Measurements from ENCODE around the gene UGT1A8. TPM values are rescaled to one million over a fixed set of nuclear protein-coding genes. Genes with fewer than 3 reads are reported as not detected.
"Not testable (repeated sequence)": the region's sequence is repeated elsewhere in the genome, so short reads cannot be mapped to it uniquely, and the experiment has no call there.

Gene UGT1A8
- total RNA-seq, 1 donor from 2014 or later = under 0.01 TPM

- TF ChIP-seq, protein P1, sequence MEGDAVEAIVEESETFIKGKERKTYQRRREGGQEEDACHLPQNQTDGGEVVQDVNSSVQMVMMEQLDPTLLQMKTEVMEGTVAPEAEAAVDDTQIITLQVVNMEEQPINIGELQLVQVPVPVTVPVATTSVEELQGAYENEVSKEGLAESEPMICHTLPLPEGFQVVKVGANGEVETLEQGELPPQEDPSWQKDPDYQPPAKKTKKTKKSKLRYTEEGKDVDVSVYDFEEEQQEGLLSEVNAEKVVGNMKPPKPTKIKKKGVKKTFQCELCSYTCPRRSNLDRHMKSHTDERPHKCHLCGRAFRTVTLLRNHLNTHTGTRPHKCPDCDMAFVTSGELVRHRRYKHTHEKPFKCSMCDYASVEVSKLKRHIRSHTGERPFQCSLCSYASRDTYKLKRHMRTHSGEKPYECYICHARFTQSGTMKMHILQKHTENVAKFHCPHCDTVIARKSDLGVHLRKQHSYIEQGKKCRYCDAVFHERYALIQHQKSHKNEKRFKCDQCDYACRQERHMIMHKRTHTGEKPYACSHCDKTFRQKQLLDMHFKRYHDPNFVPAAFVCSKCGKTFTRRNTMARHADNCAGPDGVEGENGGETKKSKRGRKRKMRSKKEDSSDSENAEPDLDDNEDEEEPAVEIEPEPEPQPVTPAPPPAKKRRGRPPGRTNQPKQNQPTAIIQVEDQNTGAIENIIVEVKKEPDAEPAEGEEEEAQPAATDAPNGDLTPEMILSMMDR (IDR thresholded peaks at IDR 0.05; ENCODE audit: insufficient read depth, low read length, severe bottlenecking) = no peak
- FAIRE-seq (peak; percentile 28), DNase-seq (ENCODE audit: low read depth) (no peak)
- Histone ChIP-seq H3K4me3 (ENCODE audit: low read depth, low read length) (no peak overlapping the region), H3K36me3 (ENCODE audit: control insufficient read depth, insufficient read depth, low read length) (peaks cover 1% of the 10 kb centered on the region), H3K27me3 (ENCODE audit: control insufficient read depth, insufficient read depth, low read length) (no peaks in the 10 kb centered on the region)
Measured at GRCh38 chr2:233745073-233745755, 127.8 kb downstream of the UGT1A8 start.

DNA sequence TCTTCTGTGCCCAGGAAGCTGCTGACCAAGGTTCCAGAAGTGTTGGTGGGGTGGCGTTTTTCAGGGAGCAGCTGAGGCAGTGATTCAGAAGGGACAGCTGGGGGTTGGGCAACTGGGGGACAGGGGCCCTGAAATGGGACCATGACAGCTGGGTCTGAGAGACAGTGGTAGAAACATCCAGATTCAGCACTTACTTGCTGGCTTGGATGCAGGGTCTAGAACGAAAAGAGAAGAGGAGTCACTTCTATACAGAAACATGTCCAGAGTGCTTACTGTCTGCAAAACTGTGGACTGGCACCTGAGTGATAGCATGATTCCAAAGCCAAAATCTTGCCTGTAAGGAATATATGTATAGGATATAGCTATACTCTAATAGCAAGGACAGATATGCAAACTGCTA lies 128.4 kb downstream of the UGT1A8 start:
- H3K4me3 ChIP-seq (ENCODE audit: low read depth, low read length); DNase-seq (ENCODE audit: low read depth); H3K27me3 ChIP-seq (ENCODE audit: control insufficient read depth, insufficient read depth, low read length); H3K36me3 ChIP-seq (ENCODE audit: control insufficient read depth, insufficient read depth, low read length); FAIRE-seq: not testable (repeated sequence)

GRCh38 chr2:233746475-233747282 lies 129.2 kb downstream of the UGT1A8 start:
- Histone ChIP-seq H3K27me3 (ENCODE audit: control insufficient read depth, insufficient read depth, low read length) (no peaks in the 10 kb centered on the region), H3K36me3 (ENCODE audit: control insufficient read depth, insufficient read depth, low read length) (peaks cover 1% of the 10 kb centered on the region), H3K4me3 (ENCODE audit: low read depth, low read length) (no peak overlapping the region)
- TF ChIP-seq, protein P1 (IDR thresholded peaks at IDR 0.05; ENCODE audit: insufficient read depth, low read length, severe bottlenecking) = no peak
- DNase-seq (ENCODE audit: low read depth) = no peak
- FAIRE-seq = no peak

- no peak for FAIRE-seq
- TF ChIP-seq, protein P1 (IDR thresholded peaks at IDR 0.05; ENCODE audit: insufficient read depth, low read length, severe bottlenecking) = no peak
- peaks cover 1% of the 10 kb centered on the region for H3K36me3 ChIP-seq (ENCODE audit: control insufficient read depth, insufficient read depth, low read length)
Measured at GRCh38 chr2:233747283-233747544, 129.8 kb downstream of the UGT1A8 start.

GRCh38 chr2:233750689-233751088 lies 133.3 kb downstream of the UGT1A8 start:
- FAIRE-seq; DNase-seq (ENCODE audit: low read depth); H3K36me3 ChIP-seq (ENCODE audit: control insufficient read depth, insufficient read depth, low read length); H3K27me3 ChIP-seq (ENCODE audit: control insufficient read depth, insufficient read depth, low read length); H3K4me3 ChIP-seq (ENCODE audit: low read depth, low read length): not testable (repeated sequence)

More at GRCh38 chr2:233747283-233747544, 129.8 kb downstream of the UGT1A8 start:
- Histone ChIP-seq H3K4me3 (ENCODE audit: low read depth, low read length) (no peak overlapping the region), H3K27me3 (ENCODE audit: control insufficient read depth, insufficient read depth, low read length) (no peaks in the 10 kb centered on the region)
- DNase-seq (ENCODE audit: low read depth) = no peak

GRCh38 chr2:233751212-233752009 lies 134.0 kb downstream of the UGT1A8 start:
- not testable (repeated sequence) for FAIRE-seq; H3K36me3 ChIP-seq (ENCODE audit: control insufficient read depth, insufficient read depth, low read length)

More at GRCh38 chr2:233751212-233752009, 134.0 kb downstream of the UGT1A8 start:
- not testable (repeated sequence) for DNase-seq (ENCODE audit: low read depth); H3K4me3 ChIP-seq (ENCODE audit: low read depth, low read length); H3K27me3 ChIP-seq (ENCODE audit: control insufficient read depth, insufficient read depth, low read length)
